ENCODE results near the gene FHOD3.

DNA sequence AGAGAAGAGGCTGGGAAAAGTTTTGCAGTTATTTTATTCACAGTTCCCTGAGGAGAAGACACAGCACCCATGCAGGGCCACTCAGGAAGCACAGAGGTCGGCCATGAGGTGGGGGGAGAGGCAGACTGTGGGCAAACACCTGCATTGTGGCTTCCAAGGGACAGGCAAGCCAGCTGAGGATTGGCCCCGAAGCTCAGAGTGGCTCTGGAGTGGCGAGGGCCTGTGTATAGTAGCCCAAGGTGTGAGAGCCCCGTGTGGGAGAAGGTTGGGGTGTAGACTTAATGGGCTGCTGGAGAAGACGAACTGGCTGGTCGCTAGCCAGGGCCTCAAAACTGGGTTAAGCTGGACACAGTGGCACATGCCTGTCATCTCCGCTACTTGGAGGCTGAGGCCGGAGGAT lies 218.7 kb downstream of the FHOD3 start:
- TF ChIP-seq POLR2AphosphoS5 (IDR thresholded peaks at IDR 0.05; ENCODE audit: low read depth, low read length), result no peak
- no peak for TF ChIP-seq POLR2A (IDR thresholded peaks at IDR 0.05; ENCODE audit: low read depth, low read length)
- TF ChIP-seq TAF1 (IDR thresholded peaks at IDR 0.05; ENCODE audit: low read depth, low read length), result no peak
- TF ChIP-seq PAX5 (IDR thresholded peaks at IDR 0.05; ENCODE audit: insufficient read depth, low read length, severe bottlenecking), result no peak
- no peak for TF ChIP-seq SPI1 (IDR thresholded peaks at IDR 0.05; ENCODE audit: low read depth, low read length)

Measured in GM12891 (cell line).